Stimulated activated naive B cell treated with anti-CD40 and anti-IgM and Interleukin-4, amounts not matched to agents 10 μg/mL and 1 μg/mL and 100 μg/mL, for 72 hours (primary cell): ENCODE results near the gene KDM6A.
"Not testable (repeated sequence)": the region's sequence is repeated elsewhere in the genome, so short reads cannot be mapped to it uniquely, and the experiment has no call there.

ENCODE experiments used
- ATAC-seq, 2 donors: fragments of 150-1000 bp; cut with Tn5 transposase; replicated peaks; 2 replicates each; pipeline ENCODE4 v1.10.0; 2021; ENCODE audit warnings: moderate library complexity in 1 of 2
- DNase-seq: peaks from one replicate; pipeline ENCODE4 v3.0.0; 2021
- H3K27ac Mint-ChIP-seq: one replicate; pipeline ENCODE4 v1.8.0; 2022; ENCODE audit warnings: mild to moderate bottlenecking, mixed read lengths
- H3K27me3 Mint-ChIP-seq, 2 donors: one replicate each; pipeline ENCODE4 v1.8.0; 2022; ENCODE audit warnings: mixed read lengths in 2 of 2
- H3K36me3 Mint-ChIP-seq, 2 donors: one replicate each; pipeline ENCODE4 v1.8.0; 2022; ENCODE audit warnings: mixed read lengths in 2 of 2, mild to moderate bottlenecking in 1 of 2
- H3K4me1 Mint-ChIP-seq, 2 donors: one replicate each; pipeline ENCODE4 v1.8.0; 2022; ENCODE audit warnings: mixed read lengths in 2 of 2, mild to moderate bottlenecking in 1 of 2
- H3K4me3 Mint-ChIP-seq, 2 donors: one replicate each; pipeline ENCODE4 v1.8.0; 2022; ENCODE audit warnings: mild to moderate bottlenecking in 2 of 2, mixed read lengths in 2 of 2, moderate library complexity in 1 of 2
- H3K9me3 Mint-ChIP-seq, 2 donors: one replicate each; pipeline ENCODE4 v1.8.0; 2022; ENCODE audit warnings: mixed read lengths in 2 of 2, mild to moderate bottlenecking in 1 of 2

KDM6A gene

GRCh38 chrX:45126158-45126557 lies 253.2 kb downstream of the KDM6A start:
- peaks cover 0 to 8% of the 10 kb centered on the region in 2 donors for H3K36me3 Mint-ChIP-seq
- H3K4me3 Mint-ChIP-seq = no peak overlapping the region
- H3K27me3 Mint-ChIP-seq = peaks cover 4 to 13% of the 10 kb centered on the region in 2 donors
- H3K9me3 Mint-ChIP-seq = peaks cover 7 to 17% of the 10 kb centered on the region in 2 donors
- ATAC-seq (peak in 1 of 2 donors; percentile 27), DNase-seq (no peak)
- H3K4me1 Mint-ChIP-seq = no peaks in the 10 kb centered on the region
- H3K27ac Mint-ChIP-seq = no peak overlapping the region

DNA sequence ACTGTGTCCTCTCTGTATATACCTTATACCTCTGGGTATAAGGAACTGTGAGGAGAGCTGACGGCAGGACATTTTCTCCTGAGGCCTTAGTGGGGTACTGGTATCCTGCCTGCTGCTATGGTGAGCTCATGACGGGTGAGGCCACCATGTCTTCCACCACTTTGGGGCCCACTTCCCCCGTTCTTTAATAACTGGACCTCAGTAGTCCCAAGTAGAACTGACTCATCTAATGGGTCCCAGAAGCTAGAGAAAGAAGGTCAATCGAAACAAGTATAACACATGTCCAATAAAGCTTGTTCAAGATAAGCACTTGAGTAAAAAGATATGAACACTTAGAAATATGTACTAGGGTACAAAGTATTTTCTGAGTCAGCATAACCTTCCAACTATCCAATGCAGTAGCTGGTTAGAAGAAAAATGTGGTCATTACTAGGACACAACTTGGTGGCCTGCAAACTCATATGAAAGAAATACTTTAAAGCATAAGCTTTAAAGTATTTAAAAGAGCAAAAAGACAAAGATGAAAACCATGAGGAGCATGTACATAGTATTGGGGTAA lies 256.0 kb downstream of the KDM6A start:
- no peak for ATAC-seq
- H3K27ac Mint-ChIP-seq = no peak overlapping the region

DNA sequence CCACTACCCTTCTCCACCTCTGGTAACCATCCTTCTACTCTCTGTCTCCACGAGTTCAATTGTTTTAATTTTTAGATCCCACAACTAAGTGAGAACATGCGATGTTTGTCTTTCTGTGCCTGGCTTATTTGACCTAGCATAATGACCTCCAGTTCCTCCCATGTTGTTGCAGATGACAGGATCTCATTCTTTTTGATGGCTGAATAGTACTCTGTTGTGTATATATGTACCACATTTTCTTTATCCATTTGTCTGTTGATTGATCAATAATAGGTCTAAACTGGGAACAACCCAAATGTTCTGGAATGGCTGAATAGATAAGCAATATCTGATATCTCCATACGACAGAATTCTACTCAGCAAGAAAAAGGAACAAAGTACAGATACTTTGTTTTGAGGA lies 260.5 kb downstream of the KDM6A start:
- Mint-ChIP-seq H3K4me1 (no peaks in the 10 kb centered on the region), H3K9me3 (peaks cover 4 to 23% of the 10 kb centered on the region in 2 donors), H3K27ac (no peak overlapping the region), H3K4me3 (no peak overlapping the region), H3K36me3 (peaks cover 0 to 4% of the 10 kb centered on the region in 2 donors), H3K27me3 (peaks cover 0 to 4% of the 10 kb centered on the region in 2 donors)
- ATAC-seq = no peak
- DNase-seq = no peak

More for the DNA sequence above, 256.0 kb downstream of the KDM6A start:
- no peak overlapping the region for H3K4me3 Mint-ChIP-seq
- H3K27me3 Mint-ChIP-seq = peaks cover under 1 to 4% of the 10 kb centered on the region in 2 donors
- no peaks in the 10 kb centered on the region for H3K4me1 Mint-ChIP-seq
- peaks cover 7 to 25% of the 10 kb centered on the region in 2 donors for H3K9me3 Mint-ChIP-seq
- DNase-seq = no peak
- peaks cover 0 to 8% of the 10 kb centered on the region in 2 donors for H3K36me3 Mint-ChIP-seq

GRCh38 chrX:45134315-45134731 lies 261.3 kb downstream of the KDM6A start:
- Mint-ChIP-seq H3K9me3 (peaks cover 4 to 23% of the 10 kb centered on the region in 2 donors), H3K36me3 (peaks cover 0 to 4% of the 10 kb centered on the region in 2 donors), H3K4me3 (no peak overlapping the region), H3K4me1 (no peaks in the 10 kb centered on the region), H3K27me3 (peaks cover 0 to 4% of the 10 kb centered on the region in 2 donors), H3K27ac (no peak overlapping the region)
- no peak for DNase-seq
- no peak for ATAC-seq

DNA sequence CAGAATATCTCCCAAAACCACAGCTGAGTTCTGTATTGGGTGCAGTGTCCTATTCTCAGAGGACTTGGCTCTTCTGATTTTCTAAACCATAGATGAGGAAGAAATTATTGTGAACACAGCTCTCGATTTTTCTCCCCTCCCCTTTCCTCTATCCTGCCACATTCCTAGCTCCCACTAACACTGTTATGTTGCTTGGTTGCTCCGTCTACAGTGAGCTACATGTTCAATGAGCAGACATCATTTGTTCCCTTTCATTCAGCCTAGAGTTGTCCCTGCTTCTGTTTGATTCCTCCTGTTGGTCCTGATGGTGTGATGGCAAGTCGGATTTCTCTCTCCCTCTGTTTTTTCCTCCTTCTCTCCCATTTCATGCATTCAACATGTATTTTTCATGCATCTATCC lies 261.8 kb downstream of the KDM6A start:
- Mint-ChIP-seq H3K27me3 (peaks cover 0 to 4% of the 10 kb centered on the region in 2 donors), H3K9me3 (peaks cover 4 to 23% of the 10 kb centered on the region in 2 donors), H3K4me3 (no peak overlapping the region), H3K36me3 (peaks cover 0 to 4% of the 10 kb centered on the region in 2 donors), H3K4me1 (no peaks in the 10 kb centered on the region), H3K27ac (no peak overlapping the region)
- ATAC-seq (no peak), DNase-seq (no peak)

GRCh38 chrX:45135391-45136075 lies 262.5 kb downstream of the KDM6A start:
- H3K4me1 Mint-ChIP-seq, ATAC-seq, H3K27me3 Mint-ChIP-seq, H3K27ac Mint-ChIP-seq, H3K4me3 Mint-ChIP-seq, H3K36me3 Mint-ChIP-seq, DNase-seq: not testable (repeated sequence)
- H3K9me3 Mint-ChIP-seq = peaks cover 2 to 18% of the 10 kb centered on the region in 2 donors

DNA sequence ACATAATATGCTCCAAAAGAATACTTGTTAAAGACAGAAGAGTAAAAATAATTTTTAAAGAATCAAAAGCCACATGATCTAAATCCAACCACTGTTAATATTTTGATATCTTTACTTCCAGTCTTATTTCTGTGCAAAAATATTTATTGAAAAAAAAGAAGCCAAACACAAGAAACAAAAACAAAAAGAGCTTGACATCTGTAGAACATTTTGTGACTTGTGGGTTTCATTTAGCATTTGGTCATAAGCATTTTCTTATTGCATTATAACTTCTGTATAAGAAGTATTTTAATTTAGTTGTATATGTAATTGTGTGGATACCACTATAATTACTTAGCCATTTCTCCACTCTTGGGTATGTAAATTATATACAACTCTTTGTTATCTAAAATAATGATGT lies 264.5 kb downstream of the KDM6A start:
- Mint-ChIP-seq H3K36me3 (no peaks in the 10 kb centered on the region), H3K4me3 (no peak overlapping the region), H3K4me1 (no peaks in the 10 kb centered on the region), H3K9me3 (peaks cover 4 to 21% of the 10 kb centered on the region in 2 donors), H3K27ac (no peak overlapping the region), H3K27me3 (no peaks in the 10 kb centered on the region)
- no peak for DNase-seq
- no peak for ATAC-seq

GRCh38 chrX:45138525-45138924 lies 265.5 kb downstream of the KDM6A start:
- Mint-ChIP-seq H3K36me3 (no peaks in the 10 kb centered on the region), H3K4me1 (no peaks in the 10 kb centered on the region), H3K9me3 (peaks cover 4 to 18% of the 10 kb centered on the region in 2 donors), H3K4me3 (no peak overlapping the region), H3K27me3 (no peaks in the 10 kb centered on the region), H3K27ac (no peak overlapping the region)
- ATAC-seq (no peak), DNase-seq (no peak)

DNA sequence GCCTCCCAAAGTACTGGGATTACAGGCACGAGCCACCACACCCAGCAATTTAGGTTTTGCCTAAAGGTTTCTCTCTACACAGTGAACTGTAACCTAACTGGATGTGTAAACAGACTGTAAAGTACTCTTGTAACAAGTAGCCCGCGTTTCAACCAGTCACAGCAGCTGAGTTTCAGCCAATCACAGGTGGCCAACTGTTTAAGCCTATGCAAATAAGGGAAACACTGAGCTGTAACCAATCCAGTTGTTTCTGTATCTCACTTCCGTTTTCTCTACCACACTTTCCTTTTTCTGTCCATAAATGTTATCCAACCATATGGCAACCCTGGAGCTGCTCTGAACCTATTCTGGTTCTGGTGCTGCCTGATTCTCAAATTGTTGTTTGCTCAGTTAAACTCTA lies 267.8 kb downstream of the KDM6A start:
- Mint-ChIP-seq H3K9me3 (peaks cover 1 to 6% of the 10 kb centered on the region in 2 donors), H3K4me3 (no peak overlapping the region), H3K27ac (no peak overlapping the region), H3K27me3 (no peaks in the 10 kb centered on the region), H3K4me1 (no peaks in the 10 kb centered on the region), H3K36me3 (no peaks in the 10 kb centered on the region)
- ATAC-seq (no peak), DNase-seq (no peak)

GRCh38 chrX:45142185-45142584 lies 269.2 kb downstream of the KDM6A start:
- H3K9me3 Mint-ChIP-seq = peaks cover 1 to 6% of the 10 kb centered on the region in 2 donors
- H3K27me3 Mint-ChIP-seq = no peaks in the 10 kb centered on the region
- no peak overlapping the region for H3K27ac Mint-ChIP-seq
- DNase-seq (no peak), ATAC-seq (no peak)
- no peaks in the 10 kb centered on the region for H3K36me3 Mint-ChIP-seq
- H3K4me3 Mint-ChIP-seq = no peak overlapping the region
- H3K4me1 Mint-ChIP-seq = no peaks in the 10 kb centered on the region

GRCh38 chrX:45143455-45143854 lies 270.5 kb downstream of the KDM6A start:
- H3K27me3 Mint-ChIP-seq = no peaks in the 10 kb centered on the region
- H3K36me3 Mint-ChIP-seq = no peaks in the 10 kb centered on the region
- peaks cover 1 to 6% of the 10 kb centered on the region in 2 donors for H3K9me3 Mint-ChIP-seq
- DNase-seq (no peak), ATAC-seq (no peak)
- H3K4me1 Mint-ChIP-seq = no peaks in the 10 kb centered on the region
- no peak overlapping the region for H3K27ac Mint-ChIP-seq
- no peak overlapping the region for H3K4me3 Mint-ChIP-seq

- DNase-seq (no peak), ATAC-seq (no peak)
- no peaks in the 10 kb centered on the region for H3K36me3 Mint-ChIP-seq
- H3K9me3 Mint-ChIP-seq = peaks cover 1 to 6% of the 10 kb centered on the region in 2 donors
- H3K27me3 Mint-ChIP-seq = no peaks in the 10 kb centered on the region
- H3K27ac Mint-ChIP-seq = no peak overlapping the region
- H3K4me3 Mint-ChIP-seq = no peak overlapping the region
- no peaks in the 10 kb centered on the region for H3K4me1 Mint-ChIP-seq
Measured at GRCh38 chrX:45145492-45146215, 272.7 kb downstream of the KDM6A start.

- H3K4me3 Mint-ChIP-seq = no peak overlapping the region
- H3K4me1 Mint-ChIP-seq = no peaks in the 10 kb centered on the region
- no peak for DNase-seq
- H3K36me3 Mint-ChIP-seq = no peaks in the 10 kb centered on the region
- H3K27ac Mint-ChIP-seq = no peak overlapping the region
- no peak for ATAC-seq
- no peaks in the 10 kb centered on the region for H3K27me3 Mint-ChIP-seq
- no peaks in the 10 kb centered on the region for H3K9me3 Mint-ChIP-seq
Measured at GRCh38 chrX:45150821-45151220, 277.8 kb downstream of the KDM6A start.

DNA sequence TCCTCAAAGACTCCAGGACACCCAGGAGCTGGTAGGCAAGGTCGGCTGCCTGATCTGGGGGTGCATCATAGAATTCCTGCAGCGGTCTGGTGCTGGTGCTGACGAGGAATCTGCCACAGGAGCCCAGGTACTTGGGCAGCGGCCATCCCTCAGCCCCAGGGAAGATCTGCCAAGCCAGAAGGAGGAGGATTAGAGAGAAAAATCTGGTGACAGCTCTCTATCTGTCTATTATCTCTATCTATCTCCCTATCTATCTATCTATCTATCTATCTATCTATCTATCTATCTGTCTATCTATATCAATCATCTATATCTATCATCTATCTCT lies 281.0 kb downstream of the KDM6A start:
- ATAC-seq = no peak
- Mint-ChIP-seq H3K27me3 (peaks cover 0 to 10% of the 10 kb centered on the region in 2 donors), H3K9me3 (no peaks in the 10 kb centered on the region), H3K4me1 (no peaks in the 10 kb centered on the region), H3K4me3 (no peak overlapping the region), H3K36me3 (no peaks in the 10 kb centered on the region), H3K27ac (no peak overlapping the region)
- DNase-seq = no peak

- ATAC-seq = no peak
- Mint-ChIP-seq H3K27ac (no peak overlapping the region), H3K9me3 (no peaks in the 10 kb centered on the region), H3K4me1 (no peaks in the 10 kb centered on the region), H3K36me3 (no peaks in the 10 kb centered on the region), H3K4me3 (no peak overlapping the region), H3K27me3 (peaks cover 0 to 10% of the 10 kb centered on the region in 2 donors)
- no peak for DNase-seq
Measured at GRCh38 chrX:45154462-45154861, 281.5 kb downstream of the KDM6A start.
